ENCODE results near the gene GALNTL6. TPM values are rescaled to one million over a fixed set of nuclear protein-coding genes. Genes with fewer than 3 reads are reported as not detected.
"Not testable (repeated sequence)": the region's sequence is repeated elsewhere in the genome, so short reads cannot be mapped to it uniquely, and the experiment has no call there.

GALNTL6 gene
- total RNA-seq, 1 experiment from 2014 or later: not detected

DNA sequence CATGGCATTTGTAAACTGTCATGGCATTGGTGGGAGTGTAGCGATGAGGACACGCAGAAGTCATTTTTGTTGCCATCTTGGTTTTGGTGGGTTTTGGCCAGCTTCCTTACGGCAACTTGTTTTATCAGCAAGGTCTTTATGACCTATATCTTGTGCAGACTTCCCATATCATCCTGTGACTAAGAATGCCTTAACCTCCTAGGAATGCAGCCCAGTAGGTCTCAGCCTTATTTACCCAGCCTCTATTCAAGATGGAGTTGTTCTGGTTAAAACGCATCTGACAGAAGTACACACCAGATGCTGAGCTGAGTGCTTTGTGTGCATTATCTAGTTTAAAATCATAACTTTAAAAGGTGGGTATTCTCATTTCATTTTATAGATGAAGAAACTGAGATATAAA, 1086.7 kb downstream of the GALNTL6 start:
- CTCF ChIA-PET: no interaction called here
- DNase-seq: peak in 1 of 2 experiments; percentile 35
- intact Hi-C loops (cut with micrococcal nuclease; ENCODE audit: unreplicated experiment): no loop called here
- Histone ChIP-seq H3K27me3 (ENCODE audit: insufficient read depth, low read depth) (no peaks in the 10 kb centered on the region), H4K20me1 (ENCODE audit: insufficient read depth) (no peaks in the 10 kb centered on the region), H3K4me3 (no peak overlapping the region), H3K9me2 (ENCODE audit: insufficient read depth) (no peaks in the 10 kb centered on the region), H3K9me3 (ENCODE audit: insufficient read depth, low read depth) (no peaks in the 10 kb centered on the region), H3K27ac (no peak overlapping the region), H3K79me2 (ENCODE audit: low read depth) (no peaks in the 10 kb centered on the region), H3F3A (ENCODE audit: insufficient read depth, low read depth) (no peaks in the 10 kb centered on the region), H3K4me2 (no peak overlapping the region), H2AFZ (no peak overlapping the region), H3K36me3 (ENCODE audit: low read depth) (no peaks in the 10 kb centered on the region), H3K4me1 (replicated peaks; ENCODE audit: insufficient read depth) (peaks cover 8% of the 10 kb centered on the region; the same call in 1 of the 2 replicates)
- BruUV-seq (replicated peaks): no TSS peak
- TF ChIP-seq EZH2 (IDR thresholded peaks at IDR 0.05; ENCODE audit: low read depth) (no peak), CTCF (conservative IDR thresholded peaks at IDR 0.05) (no peak)
- POLR2A ChIA-PET (ENCODE audit: unreplicated experiment): no interaction called here

GRCh38 chr4:172900900-172901299, 1087.7 kb downstream of the GALNTL6 start:
- Histone ChIP-seq H3K4me2 (no peak overlapping the region), H4K20me1 (ENCODE audit: insufficient read depth) (no peaks in the 10 kb centered on the region), H3K27me3 (ENCODE audit: insufficient read depth, low read depth) (no peaks in the 10 kb centered on the region), H3K9me3 (ENCODE audit: insufficient read depth, low read depth) (no peaks in the 10 kb centered on the region), H2AFZ (peak overlapping the region; percentile 55; the same call in 1 of the 2 replicates), H3F3A (ENCODE audit: insufficient read depth, low read depth) (no peaks in the 10 kb centered on the region), H3K79me2 (ENCODE audit: low read depth) (no peaks in the 10 kb centered on the region), H3K27ac (no peak overlapping the region), H3K9me2 (ENCODE audit: insufficient read depth) (no peaks in the 10 kb centered on the region), H3K4me3 (no peak overlapping the region), H3K36me3 (ENCODE audit: low read depth) (no peaks in the 10 kb centered on the region), H3K4me1 (replicated peaks; ENCODE audit: insufficient read depth) (peaks cover 8% of the 10 kb centered on the region; the same call in 1 of the 2 replicates)
- ChIA-PET POLR2A (ENCODE audit: unreplicated experiment) (no interaction called here), CTCF (no interaction called here)
- BruUV-seq (replicated peaks): no TSS peak
- intact Hi-C loops (cut with micrococcal nuclease; ENCODE audit: unreplicated experiment): no loop called here
- DNase-seq: peak in 1 of 2 experiments; percentile 35
- TF ChIP-seq CTCF (conservative IDR thresholded peaks at IDR 0.05) (no peak), EZH2 (IDR thresholded peaks at IDR 0.05; ENCODE audit: low read depth) (no peak)

- POLR2A ChIA-PET (ENCODE audit: unreplicated experiment); H3K4me1 ChIP-seq (replicated peaks; ENCODE audit: insufficient read depth); H3K79me2 ChIP-seq (ENCODE audit: low read depth); H3K27me3 ChIP-seq (ENCODE audit: insufficient read depth, low read depth); intact Hi-C loops (cut with micrococcal nuclease; ENCODE audit: unreplicated experiment); DNase-seq; H2AFZ ChIP-seq; H3K27ac ChIP-seq; H4K20me1 ChIP-seq (ENCODE audit: insufficient read depth); H3K9me2 ChIP-seq (ENCODE audit: insufficient read depth); CTCF ChIA-PET; H3K9me3 ChIP-seq (ENCODE audit: insufficient read depth, low read depth); H3K4me3 ChIP-seq; H3K4me2 ChIP-seq; BruUV-seq (replicated peaks); H3K36me3 ChIP-seq (ENCODE audit: low read depth); H3F3A ChIP-seq (ENCODE audit: insufficient read depth, low read depth): not testable (repeated sequence)
These were observed 1099.3 kb downstream of the GALNTL6 start for GRCh38 chr4:172912468-172912867.

DNA sequence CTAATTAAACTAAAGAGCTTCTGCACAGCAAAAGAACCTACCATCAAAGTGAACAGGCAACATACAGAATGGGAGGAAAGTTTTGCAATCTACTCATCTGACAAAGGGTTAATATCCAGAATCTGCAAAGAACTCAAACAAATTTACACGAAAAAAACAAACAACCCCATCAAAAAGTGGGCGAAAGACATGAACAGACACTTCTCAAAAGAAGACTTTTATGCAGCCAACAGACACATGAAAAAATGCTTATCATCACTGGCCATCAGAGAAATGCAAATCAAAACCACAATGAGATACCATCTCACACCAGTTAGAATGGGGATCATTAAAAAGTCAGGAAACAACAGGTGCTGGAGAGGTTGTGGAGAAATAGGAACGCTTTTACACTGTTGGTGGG, 1104.2 kb downstream of the GALNTL6 start:
- intact Hi-C loops (cut with micrococcal nuclease; ENCODE audit: unreplicated experiment); H3F3A ChIP-seq (ENCODE audit: insufficient read depth, low read depth); H3K4me2 ChIP-seq; H3K27me3 ChIP-seq (ENCODE audit: insufficient read depth, low read depth); H3K4me1 ChIP-seq (replicated peaks; ENCODE audit: insufficient read depth); H3K4me3 ChIP-seq; H3K36me3 ChIP-seq (ENCODE audit: low read depth); H3K9me3 ChIP-seq (ENCODE audit: insufficient read depth, low read depth); H3K27ac ChIP-seq; H3K9me2 ChIP-seq (ENCODE audit: insufficient read depth); DNase-seq; H4K20me1 ChIP-seq (ENCODE audit: insufficient read depth); CTCF ChIA-PET; H3K79me2 ChIP-seq (ENCODE audit: low read depth); POLR2A ChIA-PET (ENCODE audit: unreplicated experiment); H2AFZ ChIP-seq; BruUV-seq (replicated peaks): not testable (repeated sequence)
